Nephron (organoid): Measurements from ENCODE around the gene DNAL4.

Experiments used
- H3K27ac Mint-ChIP-seq, 3 experiments: 2 replicates each; pipeline ENCODE4 v1.8.0; 2020; ENCODE audit warnings: mixed read lengths in 3 of 3, mild to moderate bottlenecking in 2 of 3, moderate library complexity in 1 of 3
- H3K27me3 Mint-ChIP-seq: 2 replicates; pipeline ENCODE4 v1.8.0; 2021; ENCODE audit warnings: low read depth, mild to moderate bottlenecking, moderate library complexity, mixed read lengths
- H3K36me3 Mint-ChIP-seq: 2 replicates; pipeline ENCODE4 v1.8.0; 2020; ENCODE audit warnings: low read depth, mixed read lengths
- H3K4me1 Mint-ChIP-seq: 2 replicates; pipeline ENCODE4 v1.8.0; 2020; ENCODE audit warnings: mixed read lengths
- H3K4me3 Mint-ChIP-seq, 3 experiments: 2 replicates each; pipeline ENCODE4 v1.8.0; 2020; ENCODE audit warnings: mild to moderate bottlenecking in 3 of 3, mixed read lengths in 3 of 3, moderate library complexity in 2 of 3
- H3K9me3 Mint-ChIP-seq: 2 replicates; pipeline ENCODE4 v1.8.0; 2020; ENCODE audit warnings: mixed read lengths
- CTCF ChIP-seq, 3 experiments: fragments of 200-600 bp; sonication (generic); IDR thresholded peaks; one replicate each; pipeline ENCODE4 v1.5.0; 2021; ENCODE audit warnings: antibody characterized with exemption in 3 of 3; ENCODE audit not compliant: unreplicated experiment in 3 of 3

The DNAL4 gene

GRCh38 chr22:38754751-38755154 is 39.2 kb downstream of the DNAL4 start:
- H3K9me3 Mint-ChIP-seq = no peaks in the 10 kb centered on the region
- H3K27ac Mint-ChIP-seq = peak overlapping the region; percentile 68 to 93 (median 88)
- peaks cover 50% of the 10 kb centered on the region for H3K4me1 Mint-ChIP-seq
- peaks cover 9% of the 10 kb centered on the region for H3K27me3 Mint-ChIP-seq
- TF ChIP-seq CTCF (IDR thresholded peaks at IDR 0.05; ENCODE audit: unreplicated experiment in 3 of 3) = no peak
- H3K36me3 Mint-ChIP-seq = peaks cover 18% of the 10 kb centered on the region
- peak overlapping the region; percentile 90 to 94 (median 90) for H3K4me3 Mint-ChIP-seq

GRCh38 chr22:38753948-38754750 is 39.8 kb downstream of the DNAL4 start:
- peak overlapping the region; percentile 68 to 93 (median 88) for H3K27ac Mint-ChIP-seq
- H3K9me3 Mint-ChIP-seq = no peaks in the 10 kb centered on the region
- peaks cover 8% of the 10 kb centered on the region for H3K27me3 Mint-ChIP-seq
- TF ChIP-seq CTCF (IDR thresholded peaks at IDR 0.05; ENCODE audit: unreplicated experiment in 3 of 3) = no peak
- peaks cover 48% of the 10 kb centered on the region for H3K4me1 Mint-ChIP-seq
- peaks cover 24% of the 10 kb centered on the region for H3K36me3 Mint-ChIP-seq
- peak overlapping the region; percentile 90 to 94 (median 90) for H3K4me3 Mint-ChIP-seq

- Mint-ChIP-seq H3K9me3 (no peaks in the 10 kb centered on the region), H3K4me1 (peaks cover 29% of the 10 kb centered on the region), H3K27me3 (no peaks in the 10 kb centered on the region), H3K36me3 (peaks cover 34% of the 10 kb centered on the region), H3K27ac (peak overlapping the region; percentile 52 to 86 (median 73)), H3K4me3 (peak overlapping the region in 1 of 3 experiments; percentile 37)
- TF ChIP-seq CTCF (IDR thresholded peaks at IDR 0.05; ENCODE audit: unreplicated experiment in 3 of 3) = no peak
Observed at GRCh38 chr22:38751422-38752346, 42.3 kb downstream of the DNAL4 start.

GRCh38 chr22:38751066-38751421 is 42.9 kb downstream of the DNAL4 start:
- H3K27me3 Mint-ChIP-seq = no peaks in the 10 kb centered on the region
- H3K36me3 Mint-ChIP-seq = peaks cover 34% of the 10 kb centered on the region
- TF ChIP-seq CTCF (IDR thresholded peaks at IDR 0.05; ENCODE audit: unreplicated experiment in 3 of 3) = no peak
- peaks cover 26% of the 10 kb centered on the region for H3K4me1 Mint-ChIP-seq
- H3K4me3 Mint-ChIP-seq = no peak overlapping the region
- no peaks in the 10 kb centered on the region for H3K9me3 Mint-ChIP-seq
- H3K27ac Mint-ChIP-seq = peak overlapping the region in 2 of 3 experiments; percentile 73 to 86

GRCh38 chr22:38750638-38751037 is 43.3 kb downstream of the DNAL4 start:
- no peak for TF ChIP-seq CTCF (IDR thresholded peaks at IDR 0.05; ENCODE audit: unreplicated experiment in 3 of 3)

More at GRCh38 chr22:38750638-38751037, 43.3 kb downstream of the DNAL4 start:
- Mint-ChIP-seq H3K9me3 (no peaks in the 10 kb centered on the region), H3K4me1 (peaks cover 26% of the 10 kb centered on the region), H3K27ac (no peak overlapping the region), H3K36me3 (peaks cover 34% of the 10 kb centered on the region), H3K27me3 (no peaks in the 10 kb centered on the region), H3K4me3 (no peak overlapping the region)
